ENCODE data around the gene MFNG.

DNA sequence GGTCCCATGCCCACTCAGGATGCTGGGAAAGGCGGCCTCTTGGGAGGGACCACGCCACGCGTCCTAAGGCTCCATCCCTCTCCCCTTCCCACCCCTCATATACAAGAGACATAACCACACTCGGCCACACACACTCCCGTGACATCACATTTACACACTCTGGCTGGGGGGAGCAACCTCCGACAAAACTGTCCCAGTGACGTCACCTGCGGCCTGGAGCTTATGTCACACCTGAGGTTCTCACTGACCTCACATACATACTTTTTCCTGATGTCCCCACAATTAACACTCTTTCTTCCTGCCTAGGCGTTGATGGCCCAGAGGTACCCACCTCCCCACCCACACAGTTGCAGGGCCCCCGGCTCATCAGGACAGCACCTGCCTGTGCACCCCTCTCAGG, 60.8 kb downstream of the MFNG start:
- TF ChIP-seq, protein P1, sequence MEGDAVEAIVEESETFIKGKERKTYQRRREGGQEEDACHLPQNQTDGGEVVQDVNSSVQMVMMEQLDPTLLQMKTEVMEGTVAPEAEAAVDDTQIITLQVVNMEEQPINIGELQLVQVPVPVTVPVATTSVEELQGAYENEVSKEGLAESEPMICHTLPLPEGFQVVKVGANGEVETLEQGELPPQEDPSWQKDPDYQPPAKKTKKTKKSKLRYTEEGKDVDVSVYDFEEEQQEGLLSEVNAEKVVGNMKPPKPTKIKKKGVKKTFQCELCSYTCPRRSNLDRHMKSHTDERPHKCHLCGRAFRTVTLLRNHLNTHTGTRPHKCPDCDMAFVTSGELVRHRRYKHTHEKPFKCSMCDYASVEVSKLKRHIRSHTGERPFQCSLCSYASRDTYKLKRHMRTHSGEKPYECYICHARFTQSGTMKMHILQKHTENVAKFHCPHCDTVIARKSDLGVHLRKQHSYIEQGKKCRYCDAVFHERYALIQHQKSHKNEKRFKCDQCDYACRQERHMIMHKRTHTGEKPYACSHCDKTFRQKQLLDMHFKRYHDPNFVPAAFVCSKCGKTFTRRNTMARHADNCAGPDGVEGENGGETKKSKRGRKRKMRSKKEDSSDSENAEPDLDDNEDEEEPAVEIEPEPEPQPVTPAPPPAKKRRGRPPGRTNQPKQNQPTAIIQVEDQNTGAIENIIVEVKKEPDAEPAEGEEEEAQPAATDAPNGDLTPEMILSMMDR (IDR thresholded peaks at IDR 0.05): no peak
- no peak for TF ChIP-seq POLR2AphosphoS5 (IDR thresholded peaks at IDR 0.05; ENCODE audit: low read depth, low read length)

All from Panc1 (cell line).